GM18505 (cell line): ENCODE data around the gene TMEM132E.

ENCODE experiments used
- ATAC-seq: cut with Tn5 transposase; IDR thresholded peaks from one replicate; pipeline ENCODE4 v1.9.1; 2021; ENCODE audit not compliant: unreplicated experiment
- POLR2A ChIP-seq: IDR thresholded peaks from 4 replicates; pipeline ENCODE4 v1.6.1; 2011; ENCODE audit warnings: borderline replicate concordance; ENCODE audit not compliant: insufficient read depth, insufficient read length; ENCODE audit errors: extremely low read depth

Gene TMEM132E

GRCh38 chr17:34578016-34578415, 1.4 kb upstream of the TMEM132E start:
- no peak for TF ChIP-seq POLR2A
- no peak for ATAC-seq

- TF ChIP-seq POLR2A = no peak
- ATAC-seq = no peak
Measured at GRCh38 chr17:34578656-34579016, 746 bp upstream of the TMEM132E start.

GRCh38 chr17:34579979-34580684, 750 bp downstream of the TMEM132E start:
- no peak for TF ChIP-seq POLR2A
- ATAC-seq = no peak

GRCh38 chr17:34580685-34581445, 1.5 kb downstream of the TMEM132E start:
- no peak for ATAC-seq
- no peak for TF ChIP-seq POLR2A

DNA sequence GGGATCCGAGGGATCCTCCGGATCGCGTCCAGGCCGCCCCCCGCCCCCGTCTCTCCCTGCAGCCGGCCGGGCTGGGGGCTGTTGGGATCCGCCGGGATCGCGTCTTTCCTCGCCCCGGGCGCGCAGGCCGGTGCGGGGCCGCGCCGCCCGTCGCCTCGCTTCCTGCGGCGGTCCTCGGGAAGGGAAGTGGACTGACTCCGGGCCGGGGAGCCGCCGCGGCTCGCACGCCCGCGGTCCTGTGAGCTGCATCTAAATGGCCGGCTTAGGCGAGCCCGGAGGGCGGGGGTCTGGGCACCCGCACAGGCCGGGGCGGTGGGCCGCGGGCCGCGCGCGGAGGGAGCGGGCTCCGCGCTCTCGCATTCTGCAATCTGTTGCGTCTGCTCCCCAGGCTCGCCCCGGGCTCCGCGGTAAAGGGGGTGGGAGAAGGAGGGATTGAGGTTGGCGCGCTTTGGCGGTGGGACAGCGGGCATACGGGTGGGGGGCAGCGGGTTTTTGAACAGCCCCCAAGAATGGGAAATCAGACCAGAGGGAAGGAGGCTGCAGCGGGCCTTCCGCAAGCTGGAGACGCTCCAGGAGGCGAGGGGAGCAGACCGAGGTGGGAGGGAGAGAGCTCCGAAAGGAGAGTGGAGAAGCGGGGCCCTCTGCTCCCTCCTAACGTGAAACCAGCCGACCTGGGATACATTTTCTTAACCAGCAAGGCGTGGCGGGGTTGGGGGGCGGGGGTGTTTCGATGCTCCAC, 2.2 kb downstream of the TMEM132E start:
- no peak for ATAC-seq
- no peak for TF ChIP-seq POLR2A

DNA sequence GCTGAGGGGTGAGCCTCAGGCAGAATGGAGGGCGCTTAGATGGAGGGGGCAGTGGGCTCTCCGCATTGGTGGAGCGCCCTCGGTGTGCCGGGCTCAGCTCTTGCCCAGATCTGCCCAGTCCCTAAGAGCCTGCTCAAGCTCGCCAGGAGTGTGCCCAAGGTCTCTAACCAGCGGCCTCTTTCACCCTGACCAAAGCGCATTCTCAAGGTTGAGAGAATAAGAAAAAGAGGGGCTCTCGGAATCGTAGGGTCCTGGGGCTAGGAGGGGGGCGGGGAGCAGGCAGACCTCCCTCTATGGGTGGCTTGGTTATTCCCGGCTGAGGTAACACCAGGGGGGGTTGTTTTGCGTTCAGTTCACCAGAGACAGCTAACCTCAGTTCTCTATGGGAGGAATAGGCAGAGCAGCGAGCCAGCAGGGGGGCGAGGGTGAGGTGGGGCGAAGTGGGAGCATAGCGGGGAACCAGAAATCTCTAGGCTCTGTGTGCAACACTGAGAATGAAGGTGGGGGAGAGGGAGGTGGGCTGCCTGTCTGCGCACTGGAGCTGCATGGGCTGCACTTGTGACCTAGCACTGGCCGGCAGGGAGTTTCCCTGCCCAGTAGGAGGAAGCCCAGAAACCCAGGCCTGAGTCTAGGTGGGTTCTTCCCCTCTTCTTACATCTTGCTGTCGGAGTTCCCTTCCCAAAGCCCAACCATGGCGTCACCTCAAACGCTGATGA, 3.0 kb downstream of the TMEM132E start:
- no peak for ATAC-seq
- no peak for TF ChIP-seq POLR2A

GRCh38 chr17:34582901-34583245, 3.5 kb downstream of the TMEM132E start:
- ATAC-seq = no peak

GRCh38 chr17:34584805-34585416, 5.5 kb downstream of the TMEM132E start:
- ATAC-seq = no peak
- no peak for TF ChIP-seq POLR2A

More at GRCh38 chr17:34582901-34583245, 3.5 kb downstream of the TMEM132E start:
- TF ChIP-seq POLR2A = no peak

GRCh38 chr17:34586346-34586846, 7.0 kb downstream of the TMEM132E start:
- no peak for ATAC-seq
- TF ChIP-seq POLR2A = no peak

- no peak for ATAC-seq
- no peak for TF ChIP-seq POLR2A
Measured at GRCh38 chr17:34588266-34588665, 8.9 kb downstream of the TMEM132E start.

GRCh38 chr17:34589120-34589965, 10.0 kb downstream of the TMEM132E start:
- TF ChIP-seq POLR2A = no peak
- ATAC-seq = no peak

DNA sequence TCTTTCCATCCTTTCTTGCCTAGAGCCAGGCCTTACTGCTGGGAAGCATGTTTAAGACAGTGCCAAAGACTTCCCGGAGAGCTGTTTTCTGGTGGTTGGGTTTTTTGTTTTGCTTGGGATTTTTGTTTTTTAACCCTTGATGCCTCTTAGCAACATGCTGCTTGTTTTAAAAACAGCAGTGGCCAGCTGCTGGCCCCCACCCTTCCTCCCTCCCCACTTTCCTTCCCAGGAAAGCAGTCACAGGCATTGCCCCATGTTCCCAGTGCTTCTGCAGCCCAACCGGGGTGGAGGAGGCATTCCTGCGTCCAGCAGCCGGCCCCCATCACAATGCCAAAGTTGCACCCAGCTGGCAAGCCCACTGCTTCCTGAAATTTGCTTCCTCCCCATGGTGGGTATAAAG, 12.6 kb downstream of the TMEM132E start:
- ATAC-seq = no peak
- no peak for TF ChIP-seq POLR2A
